ENCODE data around the gene CPNE8.
"Not testable (repeated sequence)": the region's sequence is repeated elsewhere in the genome, so short reads cannot be mapped to it uniquely, and the experiment has no call there.

CPNE8 gene

GRCh38 chr12:38744041-38744440, 161.3 kb downstream of the CPNE8 start:
- DNase-seq (ENCODE audit: extremely low read depth in 1 of 2, low read depth in 1 of 2), result no peak

GRCh38 chr12:38742496-38742895, 162.9 kb downstream of the CPNE8 start:
- not testable (repeated sequence) for DNase-seq (ENCODE audit: extremely low read depth in 1 of 2, low read depth in 1 of 2)

- no peak for DNase-seq (ENCODE audit: extremely low read depth in 1 of 2, low read depth in 1 of 2)
These were observed 168.6 kb downstream of the CPNE8 start for GRCh38 chr12:38736821-38737220.

- DNase-seq (ENCODE audit: extremely low read depth in 1 of 2, low read depth in 1 of 2), result no peak
These were observed 172.6 kb downstream of the CPNE8 start for GRCh38 chr12:38732761-38733160.

- DNase-seq (ENCODE audit: extremely low read depth in 1 of 2, low read depth in 1 of 2), result no peak
These were observed 176.5 kb downstream of the CPNE8 start for GRCh38 chr12:38728894-38729293.

- no peak for DNase-seq (ENCODE audit: extremely low read depth in 1 of 2, low read depth in 1 of 2)
These were observed 183.7 kb downstream of the CPNE8 start for GRCh38 chr12:38721611-38722252.

- no peak for DNase-seq (ENCODE audit: extremely low read depth in 1 of 2, low read depth in 1 of 2)
These were observed 184.7 kb downstream of the CPNE8 start for GRCh38 chr12:38720661-38721060.

- DNase-seq (ENCODE audit: extremely low read depth in 1 of 2, low read depth in 1 of 2), result no peak
These were observed 192.1 kb downstream of the CPNE8 start for GRCh38 chr12:38713294-38713693.

GRCh38 chr12:38711054-38711453, 194.3 kb downstream of the CPNE8 start:
- DNase-seq (ENCODE audit: extremely low read depth in 1 of 2, low read depth in 1 of 2), result no peak

- no peak for DNase-seq (ENCODE audit: extremely low read depth in 1 of 2, low read depth in 1 of 2)
These were observed 196.9 kb downstream of the CPNE8 start for GRCh38 chr12:38708466-38708865.

- DNase-seq (ENCODE audit: extremely low read depth in 1 of 2, low read depth in 1 of 2), result no peak
These were observed 197.7 kb downstream of the CPNE8 start for GRCh38 chr12:38707648-38708047.

GRCh38 chr12:38697289-38697688, 208.1 kb downstream of the CPNE8 start:
- no peak for DNase-seq (ENCODE audit: extremely low read depth in 1 of 2, low read depth in 1 of 2)

- no peak for DNase-seq (ENCODE audit: extremely low read depth in 1 of 2, low read depth in 1 of 2)
These were observed 210.3 kb downstream of the CPNE8 start for GRCh38 chr12:38695057-38695456.

- no peak for DNase-seq (ENCODE audit: extremely low read depth in 1 of 2, low read depth in 1 of 2)
These were observed 214.2 kb downstream of the CPNE8 start for GRCh38 chr12:38691164-38691563.

- DNase-seq (ENCODE audit: extremely low read depth in 1 of 2, low read depth in 1 of 2), result no peak
These were observed 214.7 kb downstream of the CPNE8 start for GRCh38 chr12:38690646-38691045.

GRCh38 chr12:38689704-38690103, 215.7 kb downstream of the CPNE8 start:
- DNase-seq (ENCODE audit: extremely low read depth in 1 of 2, low read depth in 1 of 2), result no peak

GRCh38 chr12:38689195-38689594, 216.2 kb downstream of the CPNE8 start:
- DNase-seq (ENCODE audit: extremely low read depth in 1 of 2, low read depth in 1 of 2), result no peak

GRCh38 chr12:38682521-38682920, 222.9 kb downstream of the CPNE8 start:
- DNase-seq (ENCODE audit: extremely low read depth in 1 of 2, low read depth in 1 of 2), result no peak

- no peak for DNase-seq (ENCODE audit: extremely low read depth in 1 of 2, low read depth in 1 of 2)
These were observed 235.9 kb downstream of the CPNE8 start for GRCh38 chr12:38669530-38669929.

- DNase-seq (ENCODE audit: extremely low read depth in 1 of 2, low read depth in 1 of 2), result no peak
These were observed 236.3 kb downstream of the CPNE8 start for GRCh38 chr12:38669081-38669480.

GRCh38 chr12:38666425-38666824, 239.0 kb downstream of the CPNE8 start:
- DNase-seq (ENCODE audit: extremely low read depth in 1 of 2, low read depth in 1 of 2), result no peak

GRCh38 chr12:38664661-38665269, 240.6 kb downstream of the CPNE8 start:
- no peak for DNase-seq (ENCODE audit: extremely low read depth in 1 of 2, low read depth in 1 of 2)

GRCh38 chr12:38662829-38663228, 242.6 kb downstream of the CPNE8 start:
- no peak for DNase-seq (ENCODE audit: extremely low read depth in 1 of 2, low read depth in 1 of 2)

All from stimulated activated CD8-positive, alpha-beta memory T cell treated with anti-CD3 and anti-CD28 coated beads, Interleukin-7, amount 100 ng/mL, for 48 hours (primary cell).